Activated CD4-positive, alpha-beta memory T cell treated with anti-CD3 and anti-CD28 coated beads for 36 hours (primary cell): ENCODE data around the gene MTFR1L. TPM values are rescaled to one million over a fixed set of nuclear protein-coding genes. Genes with fewer than 3 reads are reported as not detected.

Experiments
- CTCF ChIA-PET: fragments of 350-600 bp; sonication (Branson Sonifier 250); formaldehyde crosslinking; loops from one replicate; lab custom pipeline; 2021; ENCODE audit warnings: antibody characterized with exemption, inconsistent platforms; lab: Charles Lee
- POLR2A ChIA-PET: fragments of 350-600 bp; sonication (Branson Sonifier 250); formaldehyde crosslinking; loops from one replicate; lab custom pipeline; 2021; ENCODE audit warnings: antibody characterized with exemption; lab: Charles Lee
- DNase-seq: peaks from one replicate; pipeline ENCODE4 v3.0.0-alpha.2; 2020
- H3K27ac Mint-ChIP-seq: one replicate; pipeline ENCODE4 v1.8.0; 2021; ENCODE audit warnings: mixed read lengths
- H3K27me3 Mint-ChIP-seq: one replicate; pipeline ENCODE4 v1.8.0; 2021; ENCODE audit warnings: mixed read lengths
- H3K36me3 Mint-ChIP-seq: one replicate; pipeline ENCODE4 v1.8.0; 2021; ENCODE audit warnings: mixed read lengths
- H3K4me1 Mint-ChIP-seq: one replicate; pipeline ENCODE4 v1.8.0; 2021; ENCODE audit warnings: low read depth, mixed read lengths
- H3K4me3 Mint-ChIP-seq: one replicate; pipeline ENCODE4 v1.8.0; 2021; ENCODE audit warnings: mild to moderate bottlenecking, mixed read lengths
- H3K9me3 Mint-ChIP-seq: one replicate; pipeline ENCODE4 v1.8.0; 2021; ENCODE audit warnings: mixed read lengths
- intact Hi-C: fragments of 100-400 bp; cut with micrococcal nuclease; formaldehyde crosslinking; loops from one replicate; pipeline ENCODE4 v1.15.1; 2023
- total RNA-seq, 2 experiments: library from RNA; stranded (reverse); gene quantifications; one replicate each; pipeline ENCODE4 v1.2.3, GENCODE V29; 2021

MTFR1L gene
- total RNA-seq, 2 experiments from 2014 or later: 28.0 to 31.1 TPM

DNA sequence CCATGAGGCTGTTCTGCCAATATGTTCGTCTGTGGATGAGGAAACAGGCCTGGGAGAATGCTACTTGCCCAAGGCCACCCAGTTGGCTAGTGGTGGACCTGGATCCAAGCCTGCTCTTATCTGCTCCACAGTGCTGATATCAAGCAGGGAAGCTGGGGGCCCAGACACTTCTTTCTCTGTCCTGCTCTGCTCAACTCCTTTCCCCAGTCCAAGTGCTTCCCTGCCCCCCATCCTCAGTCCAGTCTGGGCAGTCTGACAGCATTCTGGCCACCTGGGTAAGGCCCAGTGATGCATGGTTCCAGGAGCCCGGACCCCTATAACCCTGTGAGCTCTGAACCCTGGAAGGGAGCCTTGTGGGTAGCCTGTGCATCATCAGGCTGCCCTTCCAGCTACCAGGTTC is 59.9 kb downstream of the MTFR1L start:
- Mint-ChIP-seq H3K36me3 (no peaks in the 10 kb centered on the region), H3K27me3 (no peaks in the 10 kb centered on the region), H3K27ac (no peak overlapping the region), H3K9me3 (no peaks in the 10 kb centered on the region), H3K4me3 (no peak overlapping the region), H3K4me1 (peaks cover 6% of the 10 kb centered on the region)
- ChIA-PET POLR2A (no interaction called here), CTCF (interaction anchor here (2.1 kb wide), 1 partner anchor 16 kb away, joined by 5 read pairs; no protein-coding TSS in a partner anchor)
- intact Hi-C loops: no loop called here
- DNase-seq: no peak

DNA sequence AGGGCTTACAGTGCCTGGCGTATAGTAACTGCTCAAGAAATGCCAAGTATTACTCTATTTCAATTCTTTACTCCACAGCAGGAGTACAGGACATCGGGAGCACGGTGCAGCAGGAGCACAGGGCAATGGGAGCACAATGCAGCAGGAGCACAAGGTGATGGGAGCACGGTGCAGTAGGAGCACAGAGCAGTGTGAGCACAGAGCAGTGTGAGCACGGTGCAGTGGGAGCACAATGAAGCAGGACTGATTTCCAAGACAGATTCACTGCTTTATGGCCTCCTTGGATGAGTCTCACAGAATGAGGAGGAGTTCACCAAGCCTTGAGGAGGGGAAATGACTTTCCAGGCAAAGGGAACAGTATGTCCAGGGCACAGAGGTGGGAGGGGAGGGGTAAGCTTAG is 60.8 kb downstream of the MTFR1L start:
- intact Hi-C loops: no loop called here
- CTCF ChIA-PET: interaction anchor here (0.6 to 2.0 kb wide), 2 partner anchors 15 to 931 kb away, joined by 3 to 7 read pairs; no protein-coding TSS in a partner anchor

DNA sequence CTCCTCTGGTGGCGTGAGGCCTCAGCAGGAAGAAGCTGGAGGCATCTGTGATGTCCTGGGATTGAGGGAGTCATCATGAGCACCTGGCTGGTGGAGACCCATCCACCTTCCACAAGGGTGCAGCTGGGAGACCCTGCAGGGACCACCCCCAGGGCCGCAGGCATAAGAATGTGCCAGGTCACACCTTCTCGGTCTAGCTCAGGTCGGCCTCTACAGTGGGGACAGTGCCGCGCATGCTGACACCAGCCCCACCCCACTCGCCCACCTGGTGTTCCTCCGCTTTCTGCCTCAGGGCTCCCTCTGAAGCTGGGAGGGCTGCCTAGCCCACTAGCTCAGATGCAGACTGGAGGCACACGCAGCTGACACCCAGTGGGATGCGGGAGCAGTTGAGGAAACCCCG is 61.5 kb downstream of the MTFR1L start:
- H3K9me3 Mint-ChIP-seq: no peaks in the 10 kb centered on the region
- CTCF ChIA-PET: interaction anchor here (0.6 to 2.0 kb wide), 3 partner anchors 15 to 978 kb away, joined by 3 to 7 read pairs (median 4); no protein-coding TSS in a partner anchor
- no peak for DNase-seq
- POLR2A ChIA-PET: no interaction called here
- H3K36me3 Mint-ChIP-seq: no peaks in the 10 kb centered on the region
- intact Hi-C loops: no loop called here
- no peaks in the 10 kb centered on the region for H3K4me1 Mint-ChIP-seq
- no peak overlapping the region for H3K27ac Mint-ChIP-seq
- no peak overlapping the region for H3K4me3 Mint-ChIP-seq
- H3K27me3 Mint-ChIP-seq: no peaks in the 10 kb centered on the region

More for the DNA sequence above, 60.8 kb downstream of the MTFR1L start:
- no peaks in the 10 kb centered on the region for H3K36me3 Mint-ChIP-seq
- H3K4me3 Mint-ChIP-seq: no peak overlapping the region
- POLR2A ChIA-PET: no interaction called here
- H3K9me3 Mint-ChIP-seq: no peaks in the 10 kb centered on the region
- H3K27ac Mint-ChIP-seq: no peak overlapping the region
- H3K4me1 Mint-ChIP-seq: peaks cover 2% of the 10 kb centered on the region
- H3K27me3 Mint-ChIP-seq: no peaks in the 10 kb centered on the region
- no peak for DNase-seq

Other genes with a start within 250 kb of the MTFR1L start
- gene MAN1C1, start 203.2 kb upstream of the MTFR1L start, total RNA-seq: 1 to 10 TPM; 4.6 to 4.8 TPM
- 10 to 100 TPM; 26.8 to 26.9 TPM for gene SELENON, start 19.8 kb upstream of the MTFR1L start, total RNA-seq
- 10 to 100 TPM in 1 of 2 experiments, 1 to 10 TPM in 1; 7.8 to 10.1 TPM for gene AUNIP, start 39.5 kb downstream of the MTFR1L start, total RNA-seq
- 1 to 10 TPM; 4.1 to 4.2 TPM for gene PAQR7, start 55.8 kb downstream of the MTFR1L start, total RNA-seq
- 100 to 1,000 TPM; 619 to 630 TPM for gene STMN1, start 86.5 kb downstream of the MTFR1L start, total RNA-seq
- gene PAFAH2, start 178.1 kb downstream of the MTFR1L start, total RNA-seq: 1 to 10 TPM; 5.9 to 7.3 TPM
- not detected for gene EXTL1, start 201.8 kb downstream of the MTFR1L start, total RNA-seq
- not detected for gene SLC30A2, start 226.2 kb downstream of the MTFR1L start, total RNA-seq
- gene TRIM63, start 247.7 kb downstream of the MTFR1L start, total RNA-seq: under 1 TPM; 0.17 to 0.19 TPM